Epithelial cell of esophagus (primary cell): Measurements from ENCODE around the gene PSPN.
A peak's percentile ranks its signal among the peaks of the same experiment; 100 is the strongest.

Source experiments
- DNase-seq: peaks from one replicate; pipeline ENCODE4 v3.0.0; 2010; ENCODE audit warnings: low read depth
- H3K4me3 ChIP-seq: 2 replicates; pipeline ENCODE4 v1.5.1; 2011; ENCODE audit warnings: mild to moderate bottlenecking, low read length, control low read depth
- CTCF ChIP-seq: IDR thresholded peaks from 2 replicates; pipeline ENCODE4 v1.5.1; 2011; ENCODE audit warnings: low read depth, mild to moderate bottlenecking, low read length, control low read depth, inconsistent platforms; ENCODE audit not compliant: insufficient read depth; ENCODE audit errors: missing control alignments

PSPN gene

GRCh38 chr19:6392221-6393073, 16.7 kb upstream of the PSPN start:
- peak overlapping the region; percentile 91 for H3K4me3 ChIP-seq
- no peak for TF ChIP-seq CTCF
- DNase-seq, result no peak

- DNase-seq, result no peak
- H3K4me3 ChIP-seq, result no peak overlapping the region
- no peak for TF ChIP-seq CTCF
Observed at GRCh38 chr19:6387372-6387771, 11.6 kb upstream of the PSPN start.

- DNase-seq, result no peak
- no peak for TF ChIP-seq CTCF
- no peak overlapping the region for H3K4me3 ChIP-seq
Observed at GRCh38 chr19:6384381-6384780, 8.6 kb upstream of the PSPN start.

- H3K4me3 ChIP-seq, result no peak overlapping the region
- no peak for DNase-seq
- TF ChIP-seq CTCF, result no peak
Observed at GRCh38 chr19:6383188-6383587, 7.5 kb upstream of the PSPN start.

- H3K4me3 ChIP-seq, result no peak overlapping the region
- no peak for TF ChIP-seq CTCF
- DNase-seq, result no peak
Observed at GRCh38 chr19:6381030-6381750, 5.5 kb upstream of the PSPN start.

GRCh38 chr19:6379744-6380143, 4.0 kb upstream of the PSPN start:
- no peak for TF ChIP-seq CTCF
- H3K4me3 ChIP-seq, result no peak overlapping the region
- no peak for DNase-seq

- H3K4me3 ChIP-seq, result no peak overlapping the region
- no peak for TF ChIP-seq CTCF
- DNase-seq, result no peak
Observed at GRCh38 chr19:6378486-6378885, 2.8 kb upstream of the PSPN start.
